ENCODE measurements around the gene GLIPR1L2. TPM values are rescaled to one million over a fixed set of nuclear protein-coding genes. Genes with fewer than 3 reads are reported as not detected.

GLIPR1L2 gene
- total RNA-seq, 2 donors from 2014 or later = 1.4 to 1.8 TPM

DNA sequence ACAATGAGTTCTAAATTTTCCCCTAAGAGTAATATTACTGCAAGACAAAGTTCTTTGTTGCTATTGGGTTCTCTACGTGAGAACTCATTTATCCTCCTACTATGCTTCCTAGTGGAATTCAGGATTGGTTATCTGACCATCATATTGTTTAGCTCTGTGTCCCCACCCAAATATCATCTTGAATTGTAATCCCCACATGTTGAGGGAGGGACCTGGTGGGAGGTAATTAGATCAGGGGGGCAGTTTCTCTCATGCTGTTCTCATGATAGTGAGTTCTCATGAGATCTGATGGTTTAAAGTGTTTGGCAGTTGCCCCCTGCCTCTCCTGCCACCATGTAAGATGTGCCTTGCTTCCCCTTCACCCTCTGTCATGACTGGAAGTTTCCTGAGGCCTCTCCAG, 36.6 kb downstream of the GLIPR1L2 start:
- Histone ChIP-seq H3K4me1 (replicated peaks) (no peaks in the 10 kb centered on the region), H3K27me3 (replicated peaks; ENCODE audit: insufficient read depth) (no peaks in the 10 kb centered on the region), H3K27ac (no peak overlapping the region), H3K36me3 (no peaks in the 10 kb centered on the region), H3K4me3 (no peak overlapping the region), H3K9me3 (no peaks in the 10 kb centered on the region)
- DNase-seq (ENCODE audit: low spot score) = no peak
- WGBS = 0% methylated on average over 1 of the region's 1 CpG
- no peak for TF ChIP-seq POLR2A (IDR thresholded peaks at IDR 0.05)
- TF ChIP-seq, protein P1, sequence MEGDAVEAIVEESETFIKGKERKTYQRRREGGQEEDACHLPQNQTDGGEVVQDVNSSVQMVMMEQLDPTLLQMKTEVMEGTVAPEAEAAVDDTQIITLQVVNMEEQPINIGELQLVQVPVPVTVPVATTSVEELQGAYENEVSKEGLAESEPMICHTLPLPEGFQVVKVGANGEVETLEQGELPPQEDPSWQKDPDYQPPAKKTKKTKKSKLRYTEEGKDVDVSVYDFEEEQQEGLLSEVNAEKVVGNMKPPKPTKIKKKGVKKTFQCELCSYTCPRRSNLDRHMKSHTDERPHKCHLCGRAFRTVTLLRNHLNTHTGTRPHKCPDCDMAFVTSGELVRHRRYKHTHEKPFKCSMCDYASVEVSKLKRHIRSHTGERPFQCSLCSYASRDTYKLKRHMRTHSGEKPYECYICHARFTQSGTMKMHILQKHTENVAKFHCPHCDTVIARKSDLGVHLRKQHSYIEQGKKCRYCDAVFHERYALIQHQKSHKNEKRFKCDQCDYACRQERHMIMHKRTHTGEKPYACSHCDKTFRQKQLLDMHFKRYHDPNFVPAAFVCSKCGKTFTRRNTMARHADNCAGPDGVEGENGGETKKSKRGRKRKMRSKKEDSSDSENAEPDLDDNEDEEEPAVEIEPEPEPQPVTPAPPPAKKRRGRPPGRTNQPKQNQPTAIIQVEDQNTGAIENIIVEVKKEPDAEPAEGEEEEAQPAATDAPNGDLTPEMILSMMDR (IDR thresholded peaks at IDR 0.05) = no peak
- intact Hi-C loops (cut with DNase I) = no loop called here

DNA sequence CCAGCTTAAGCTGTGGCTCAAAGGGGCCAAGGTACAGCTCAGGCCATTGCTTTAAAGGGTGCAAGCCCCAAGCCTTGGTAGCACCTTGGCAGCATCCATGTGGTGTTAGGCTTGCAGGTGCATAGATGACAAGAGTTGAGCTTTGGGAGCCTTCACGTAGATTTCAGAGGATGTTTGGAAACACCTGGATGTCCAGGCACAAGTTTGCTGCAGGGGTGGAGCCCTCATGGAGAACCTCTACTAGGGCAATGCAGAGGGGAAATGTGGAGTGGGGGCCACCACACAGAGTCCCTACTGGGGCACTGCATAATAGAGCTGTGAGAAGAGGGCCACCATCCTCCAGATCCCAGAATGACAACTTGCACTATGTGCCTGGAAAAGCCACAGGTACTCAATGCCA, 37.9 kb downstream of the GLIPR1L2 start:
- no peak overlapping the region for H3K4me3 ChIP-seq
- no peaks in the 10 kb centered on the region for H3K36me3 ChIP-seq
- no peaks in the 10 kb centered on the region for H3K4me1 ChIP-seq (replicated peaks)
- DNase-seq (ENCODE audit: low spot score) = no peak
- no peaks in the 10 kb centered on the region for H3K27me3 ChIP-seq (replicated peaks; ENCODE audit: insufficient read depth)
- WGBS = 86% methylated on average over 1 of the region's 1 CpG
- H3K27ac ChIP-seq = no peak overlapping the region
- intact Hi-C loops (cut with DNase I) = no loop called here
- TF ChIP-seq POLR2A (IDR thresholded peaks at IDR 0.05) = no peak
- no peak for TF ChIP-seq POLR2AphosphoS5 (IDR thresholded peaks at IDR 0.05)
- TF ChIP-seq, protein P1 (IDR thresholded peaks at IDR 0.05) = no peak
- H3K9me3 ChIP-seq = no peaks in the 10 kb centered on the region

DNA sequence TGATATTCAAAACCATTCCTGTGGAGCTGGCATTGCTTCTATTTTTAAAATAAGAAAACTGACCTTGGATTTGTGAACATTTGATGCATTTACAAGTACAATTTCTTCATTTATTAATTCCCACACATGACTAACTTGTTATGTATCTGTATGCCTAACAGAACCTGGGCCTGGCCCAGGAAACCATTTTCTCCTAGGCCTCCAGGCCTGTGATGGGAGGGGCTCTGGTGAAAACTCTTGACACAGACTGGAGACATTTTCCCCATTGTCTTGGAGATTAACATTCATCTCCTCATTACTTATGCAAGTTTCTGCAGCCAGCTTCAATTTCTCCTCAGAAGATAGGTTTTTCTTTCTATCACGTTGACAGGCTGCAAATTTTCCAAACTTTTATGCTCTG, 42.0 kb downstream of the GLIPR1L2 start:
- Histone ChIP-seq H3K27me3 (replicated peaks; ENCODE audit: insufficient read depth) (no peaks in the 10 kb centered on the region), H3K9me3 (no peaks in the 10 kb centered on the region), H3K27ac (no peak overlapping the region), H3K4me1 (replicated peaks) (no peaks in the 10 kb centered on the region), H3K36me3 (no peaks in the 10 kb centered on the region), H3K4me3 (no peak overlapping the region)
- no peak for DNase-seq (ENCODE audit: low spot score)
- 71% methylated on average over 1 of the region's 1 CpG for WGBS
- TF ChIP-seq POLR2A (IDR thresholded peaks at IDR 0.05) = no peak
- intact Hi-C loops (cut with DNase I) = no loop called here

DNA sequence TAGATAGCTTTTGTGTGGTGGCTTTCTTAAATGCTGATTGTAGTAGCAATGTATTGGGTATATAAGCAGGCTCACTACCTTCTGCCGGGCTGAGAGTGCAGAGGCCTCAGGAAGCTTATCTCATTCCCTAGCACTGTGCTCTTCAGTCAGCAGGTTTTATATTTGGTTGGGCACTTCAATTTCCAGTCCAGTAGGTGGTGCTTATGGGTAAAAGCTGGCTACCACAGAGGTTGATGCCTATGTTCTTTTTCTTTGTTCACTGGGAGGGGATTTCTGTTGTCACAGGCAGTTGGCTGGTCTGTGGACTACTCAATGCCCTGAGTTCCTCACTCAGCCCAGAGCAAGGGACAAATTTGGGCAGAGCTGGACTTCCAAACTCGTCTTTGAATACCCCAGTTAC, 46.7 kb downstream of the GLIPR1L2 start:
- Histone ChIP-seq H3K36me3 (no peaks in the 10 kb centered on the region), H3K27me3 (replicated peaks; ENCODE audit: insufficient read depth) (no peaks in the 10 kb centered on the region), H3K27ac (no peak overlapping the region), H3K4me3 (no peak overlapping the region), H3K4me1 (replicated peaks) (no peaks in the 10 kb centered on the region), H3K9me3 (no peaks in the 10 kb centered on the region)
- intact Hi-C loops (cut with DNase I) = no loop called here
- DNase-seq (ENCODE audit: low spot score) = no peak
- no peak for TF ChIP-seq POLR2A (IDR thresholded peaks at IDR 0.05)
- TF ChIP-seq, protein P1 (IDR thresholded peaks at IDR 0.05) = no peak
- no peak for TF ChIP-seq POLR2AphosphoS5 (IDR thresholded peaks at IDR 0.05)
- 86% methylated on average over 2 of the region's 2 CpGs for WGBS

DNA sequence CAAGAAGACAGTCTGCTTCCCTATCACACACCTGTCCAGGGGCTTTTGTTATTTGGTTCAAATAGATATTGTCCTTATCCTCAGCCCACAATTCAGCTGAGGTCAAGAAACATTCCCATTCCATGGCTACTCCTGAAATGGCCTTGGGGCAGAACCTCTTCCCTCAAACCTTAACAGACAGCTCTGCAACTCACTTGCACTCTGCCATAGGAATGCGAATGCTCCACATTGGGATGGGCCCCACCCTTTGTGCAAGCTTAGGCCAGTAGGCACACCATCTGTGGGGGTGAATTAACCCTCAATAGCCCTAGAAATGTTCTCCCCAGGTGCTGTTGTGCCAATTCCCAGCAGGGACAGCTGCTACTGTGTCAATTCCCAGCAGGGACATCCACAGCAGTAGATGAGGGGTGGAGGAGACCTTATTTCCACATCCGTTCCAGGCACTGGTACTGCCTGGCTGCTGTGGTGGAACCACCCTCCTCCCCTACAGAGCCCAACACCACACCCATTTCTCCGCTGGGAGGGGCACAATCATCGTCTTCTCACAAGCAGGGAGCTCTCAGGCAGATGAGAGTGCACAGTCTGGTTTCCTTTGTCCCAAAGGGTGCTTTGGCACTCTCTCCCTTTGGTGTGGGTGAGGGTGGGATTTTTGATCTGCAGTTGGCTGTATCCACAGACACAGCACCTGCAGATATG, 47.3 kb downstream of the GLIPR1L2 start:
- H3K4me3 ChIP-seq = no peak overlapping the region
- H3K27ac ChIP-seq = no peak overlapping the region
- H3K36me3 ChIP-seq = no peaks in the 10 kb centered on the region
- TF ChIP-seq POLR2AphosphoS5 (IDR thresholded peaks at IDR 0.05) (no peak), POLR2A (IDR thresholded peaks at IDR 0.05) (no peak)
- TF ChIP-seq, protein P1 (IDR thresholded peaks at IDR 0.05) = no peak
- DNase-seq (ENCODE audit: low spot score) = no peak
- 88% methylated on average over 4 of the region's 4 CpGs for WGBS
- H3K4me1 ChIP-seq (replicated peaks) = no peaks in the 10 kb centered on the region
- no peaks in the 10 kb centered on the region for H3K27me3 ChIP-seq (replicated peaks; ENCODE audit: insufficient read depth)
- intact Hi-C loops (cut with DNase I) = no loop called here
- H3K9me3 ChIP-seq = no peaks in the 10 kb centered on the region
